OCI-LY3 (cell line): ENCODE measurements around the gene CFAP46.

Experiments used
- EZH2phosphoT487 ChIP-seq: fragments of 200-600 bp; shearing (Covaris generic); IDR thresholded peaks from 2 replicates; pipeline ENCODE4 v1.6.1; 2018; ENCODE audit warnings: antibody characterized with exemption, mixed run types, low read depth
- TF ChIP-seq, protein P1 (sequence below): fragments of 200-600, 300-600 bp; sonication (generic); IDR thresholded peaks from 2 replicates; pipeline ENCODE4 v1.5.1; 2014; ENCODE audit warnings: antibody characterized with exemption, low read length, low read depth

DNA sequence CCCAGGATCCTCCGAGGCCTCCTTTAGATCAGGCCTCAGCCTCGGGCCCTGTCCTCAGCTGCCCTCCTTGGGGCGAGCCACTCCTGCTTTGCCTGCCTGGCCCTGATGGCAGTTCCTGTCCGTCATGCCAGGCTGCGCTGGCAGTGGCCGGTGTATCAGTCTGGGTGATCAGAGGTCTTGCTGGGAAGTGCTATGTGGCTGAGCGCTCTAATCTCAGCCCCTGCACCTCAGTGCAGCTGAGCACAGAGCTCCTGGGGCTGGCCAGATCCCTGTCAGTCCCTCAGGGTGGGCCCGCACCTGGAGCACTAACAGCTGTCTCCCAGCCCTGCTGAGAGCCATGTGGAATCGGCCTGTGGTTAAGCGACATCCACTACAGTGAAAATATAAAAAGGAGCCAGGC, 14.8 kb upstream of the CFAP46 start:
- TF ChIP-seq, protein P1, sequence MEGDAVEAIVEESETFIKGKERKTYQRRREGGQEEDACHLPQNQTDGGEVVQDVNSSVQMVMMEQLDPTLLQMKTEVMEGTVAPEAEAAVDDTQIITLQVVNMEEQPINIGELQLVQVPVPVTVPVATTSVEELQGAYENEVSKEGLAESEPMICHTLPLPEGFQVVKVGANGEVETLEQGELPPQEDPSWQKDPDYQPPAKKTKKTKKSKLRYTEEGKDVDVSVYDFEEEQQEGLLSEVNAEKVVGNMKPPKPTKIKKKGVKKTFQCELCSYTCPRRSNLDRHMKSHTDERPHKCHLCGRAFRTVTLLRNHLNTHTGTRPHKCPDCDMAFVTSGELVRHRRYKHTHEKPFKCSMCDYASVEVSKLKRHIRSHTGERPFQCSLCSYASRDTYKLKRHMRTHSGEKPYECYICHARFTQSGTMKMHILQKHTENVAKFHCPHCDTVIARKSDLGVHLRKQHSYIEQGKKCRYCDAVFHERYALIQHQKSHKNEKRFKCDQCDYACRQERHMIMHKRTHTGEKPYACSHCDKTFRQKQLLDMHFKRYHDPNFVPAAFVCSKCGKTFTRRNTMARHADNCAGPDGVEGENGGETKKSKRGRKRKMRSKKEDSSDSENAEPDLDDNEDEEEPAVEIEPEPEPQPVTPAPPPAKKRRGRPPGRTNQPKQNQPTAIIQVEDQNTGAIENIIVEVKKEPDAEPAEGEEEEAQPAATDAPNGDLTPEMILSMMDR: no peak
- TF ChIP-seq EZH2phosphoT487: no peak
